Right hindlimb (tissue), 1 donor: ENCODE measurements around the gene PACRG.
"Not testable (repeated sequence)": the region's sequence is repeated elsewhere in the genome, so short reads cannot be mapped to it uniquely, and the experiment has no call there.

Experiments
- DNase-seq: peaks from one replicate; pipeline ENCODE4 v3.0.0-alpha.2; 2018

The PACRG gene

DNA sequence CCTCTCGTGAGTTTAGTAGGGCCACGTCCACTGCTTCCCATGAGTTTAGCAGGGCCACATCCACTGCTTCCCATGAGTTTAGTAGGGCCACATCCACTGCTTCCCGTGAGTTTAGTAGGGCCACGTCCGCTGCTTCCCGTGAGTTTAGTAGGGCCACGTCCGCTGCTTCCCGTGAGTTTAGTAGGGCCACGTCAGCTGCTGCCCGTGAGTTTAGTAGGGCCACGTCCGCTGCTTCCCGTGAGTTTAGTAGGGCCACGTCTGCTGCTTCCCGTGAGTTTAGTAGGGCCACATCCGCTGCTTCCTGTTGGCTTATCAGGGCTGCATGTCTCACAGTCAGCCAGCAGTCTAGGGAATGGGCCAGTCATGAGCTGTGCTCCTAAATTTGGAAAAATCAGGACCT, 573.1 kb downstream of the PACRG start:
- DNase-seq = no peak

DNA sequence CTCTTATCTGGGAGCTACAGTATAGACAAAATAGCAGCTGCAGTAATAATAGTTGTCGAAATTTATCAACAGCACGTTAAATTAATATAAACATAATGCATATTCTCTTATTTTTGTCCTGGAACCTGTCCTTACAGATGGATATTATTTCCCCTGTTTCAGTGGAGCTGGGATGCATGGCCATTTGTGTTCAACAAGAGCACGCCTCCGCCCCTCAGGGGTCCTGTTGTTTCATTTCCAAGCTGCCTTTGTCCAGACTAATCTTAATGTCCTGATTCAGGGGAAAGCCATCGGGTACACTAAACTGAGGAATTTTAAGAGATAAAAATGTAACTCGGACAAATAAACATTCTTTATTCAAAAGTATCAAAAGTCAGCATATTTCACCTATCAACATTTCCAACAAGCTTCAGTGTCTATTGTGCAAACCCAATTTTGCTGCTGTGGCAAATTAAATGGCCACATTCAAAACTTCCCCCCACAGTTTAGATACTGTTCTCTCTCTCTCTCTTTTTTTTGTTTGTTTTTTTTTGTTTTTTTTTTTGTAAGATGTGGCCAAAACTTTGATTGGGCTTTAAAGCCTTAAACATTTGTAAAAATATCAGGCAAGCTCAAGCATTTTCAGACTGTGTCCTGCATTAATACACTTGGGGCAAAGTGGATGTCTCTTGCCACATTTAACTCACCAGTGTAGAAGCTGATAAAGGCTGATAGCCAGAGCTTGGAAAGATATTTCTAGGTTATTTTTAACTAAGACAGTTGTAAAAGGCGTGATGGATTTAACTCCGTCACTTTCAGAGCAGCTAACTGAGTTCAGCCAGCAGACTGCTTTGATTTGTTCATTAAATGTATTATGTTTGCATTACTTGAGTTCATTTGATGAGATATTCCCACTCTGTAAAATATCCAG, 574.2 kb downstream of the PACRG start:
- no peak for DNase-seq

DNA sequence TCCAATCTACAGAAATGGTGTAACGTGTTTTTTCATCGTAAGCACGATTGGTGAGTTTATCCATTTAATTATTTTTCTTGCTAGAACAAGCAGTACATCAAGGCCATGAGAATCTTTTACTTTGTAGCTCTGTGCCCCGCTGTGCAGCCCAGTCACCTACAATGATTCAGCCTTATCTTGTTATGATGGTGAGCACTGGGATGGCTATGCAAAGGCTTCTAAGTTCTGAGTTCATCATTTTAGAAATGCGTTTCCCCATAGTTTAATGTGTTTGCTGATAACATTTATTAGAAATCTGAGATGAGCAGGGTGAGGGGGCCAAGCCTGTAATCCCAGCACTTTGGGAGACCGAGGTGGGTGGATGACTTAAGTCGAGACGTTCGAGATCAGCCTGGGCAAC, 575.0 kb downstream of the PACRG start:
- no peak for DNase-seq

DNA sequence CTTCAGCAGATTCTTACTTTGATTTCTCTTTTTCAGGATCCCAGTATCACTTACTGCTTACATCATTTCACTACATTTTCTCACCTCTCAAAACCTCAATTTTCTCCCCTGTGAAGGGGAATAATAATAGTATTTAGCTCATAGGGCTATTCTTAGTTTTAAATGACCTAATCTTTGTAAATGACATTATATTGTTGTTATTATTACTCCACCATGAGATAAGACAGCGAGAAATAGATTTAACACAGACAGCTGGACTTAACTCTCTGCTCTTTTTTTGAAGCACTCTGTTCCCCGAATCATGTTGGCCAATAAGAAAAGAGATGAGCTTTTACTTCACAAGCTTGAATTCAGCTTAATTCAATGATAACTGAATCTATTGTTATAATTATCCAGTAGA, 578.2 kb downstream of the PACRG start:
- no peak for DNase-seq

DNA sequence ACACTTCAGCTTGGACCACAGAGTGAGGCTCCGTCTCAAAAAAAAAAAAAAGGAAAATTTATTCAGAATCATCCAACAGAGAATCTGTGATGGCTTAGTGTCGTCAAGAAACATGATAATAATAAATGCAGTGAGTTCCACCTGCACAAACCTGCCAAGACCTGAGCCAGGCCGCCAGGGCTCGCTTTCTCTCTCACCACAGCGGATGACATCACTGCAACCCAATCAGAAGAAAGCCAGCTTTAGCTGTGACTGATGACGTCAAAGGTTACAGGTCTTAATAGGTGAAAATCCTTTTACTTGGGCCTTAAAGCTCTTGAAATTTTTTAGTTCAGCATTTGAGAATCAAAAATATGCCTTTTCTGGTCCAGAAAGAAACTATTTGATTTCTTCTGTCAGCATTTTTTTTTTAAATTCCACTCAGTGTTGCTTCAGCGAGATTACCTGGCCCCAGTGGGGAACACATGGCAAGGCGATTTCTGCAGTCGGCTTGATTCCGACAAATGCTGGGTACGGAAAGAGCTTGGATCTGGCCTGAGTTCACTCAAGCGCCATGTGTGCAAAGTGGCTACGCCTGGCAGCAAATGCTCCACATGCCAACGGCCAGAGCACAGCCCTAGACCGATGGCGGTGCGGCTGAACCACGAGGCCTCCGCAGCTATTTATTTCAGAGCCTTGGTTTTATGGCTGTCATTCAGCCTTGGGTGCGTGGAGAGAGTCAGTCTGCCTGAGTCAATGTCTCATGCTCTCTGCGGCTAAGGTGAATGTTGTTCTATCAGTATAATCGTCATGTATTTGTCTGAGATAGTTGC, 581.1 kb downstream of the PACRG start:
- no peak for DNase-seq

DNA sequence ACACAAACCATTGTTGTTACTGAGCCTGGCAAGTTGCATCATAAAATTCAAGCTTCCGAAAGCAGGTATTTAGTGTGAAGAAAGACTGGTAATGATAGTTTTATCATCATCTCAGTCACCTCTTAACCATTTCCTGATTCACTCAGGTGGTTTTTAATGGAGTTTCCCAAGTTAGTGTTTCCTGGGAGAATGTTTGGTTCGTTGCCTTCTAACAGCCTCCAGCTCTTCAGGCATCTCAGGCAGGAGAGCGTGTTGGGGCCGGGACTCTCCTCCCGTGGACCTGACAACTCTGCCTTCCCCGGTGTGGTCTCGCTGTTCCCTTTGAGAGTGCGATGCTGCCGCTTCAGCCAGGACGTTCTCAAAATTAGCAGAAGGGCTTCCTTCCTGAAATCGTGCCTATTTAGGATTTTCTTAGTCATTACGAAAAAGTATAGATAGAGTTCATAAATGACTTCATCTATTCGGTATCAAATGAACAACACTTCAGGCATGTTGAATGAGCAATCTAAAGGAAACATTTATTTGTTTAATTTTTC, 581.8 kb downstream of the PACRG start:
- DNase-seq = no peak

DNA sequence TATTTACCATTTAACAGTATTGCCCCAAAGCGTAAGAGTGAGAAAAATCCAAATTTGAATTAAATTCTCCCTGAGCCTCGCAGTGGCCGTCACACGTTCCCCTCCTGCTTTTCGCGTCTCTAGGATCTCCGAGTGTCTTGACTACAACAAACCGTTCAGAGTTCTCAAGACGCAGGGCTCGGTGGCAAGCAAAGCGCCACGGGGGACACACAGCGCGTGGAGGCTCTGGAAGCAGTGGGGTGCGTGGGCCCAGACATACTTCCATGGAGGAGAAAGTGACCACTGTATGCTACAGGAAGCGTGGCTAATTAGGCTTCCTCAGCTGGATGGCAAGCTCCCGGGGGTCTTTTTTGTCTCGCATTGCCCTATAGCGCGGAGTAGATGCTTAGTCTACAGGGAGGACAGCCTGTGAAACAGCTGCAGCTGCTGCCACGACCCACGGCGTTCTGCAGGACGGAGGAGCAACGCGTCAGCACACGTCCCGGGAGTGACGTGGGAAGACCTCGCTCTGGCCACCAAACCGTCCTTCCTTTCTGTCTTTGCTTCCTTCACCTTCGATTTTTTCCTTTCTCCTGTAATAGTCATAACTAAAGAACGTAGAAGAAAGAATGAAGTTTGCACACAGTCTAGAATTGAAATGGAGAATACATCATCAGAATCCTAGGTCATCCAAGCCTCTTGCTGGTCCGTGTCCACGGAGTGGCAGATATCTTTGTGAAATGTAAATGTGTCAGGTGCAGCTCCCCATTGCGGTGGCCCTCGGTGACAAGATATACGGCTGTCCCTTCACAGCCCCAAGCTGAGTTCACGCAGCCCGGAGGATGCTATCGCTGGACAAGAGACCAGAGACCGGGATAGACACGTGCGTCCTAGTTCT, 582.6 kb downstream of the PACRG start:
- no peak for DNase-seq

DNA sequence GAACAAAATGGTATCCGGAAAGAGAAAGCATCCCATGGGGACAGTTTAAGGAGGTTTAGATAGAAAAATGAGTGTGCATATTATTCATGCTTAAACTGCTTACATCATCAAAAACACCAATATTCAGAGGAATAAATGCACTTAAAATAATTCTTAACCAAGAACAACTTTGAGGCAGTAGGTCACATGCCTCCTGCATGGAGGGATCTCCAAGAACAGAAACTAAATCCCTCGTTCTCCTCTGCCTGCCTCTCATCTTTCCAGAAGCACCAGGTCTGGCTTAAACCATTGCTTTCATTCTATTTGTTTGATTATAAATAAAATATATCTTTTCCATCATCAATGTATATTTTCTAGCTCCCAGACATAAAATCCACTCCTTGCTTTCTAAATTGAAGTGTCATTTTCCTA, 583.2 kb downstream of the PACRG start:
- no peak for DNase-seq

DNA sequence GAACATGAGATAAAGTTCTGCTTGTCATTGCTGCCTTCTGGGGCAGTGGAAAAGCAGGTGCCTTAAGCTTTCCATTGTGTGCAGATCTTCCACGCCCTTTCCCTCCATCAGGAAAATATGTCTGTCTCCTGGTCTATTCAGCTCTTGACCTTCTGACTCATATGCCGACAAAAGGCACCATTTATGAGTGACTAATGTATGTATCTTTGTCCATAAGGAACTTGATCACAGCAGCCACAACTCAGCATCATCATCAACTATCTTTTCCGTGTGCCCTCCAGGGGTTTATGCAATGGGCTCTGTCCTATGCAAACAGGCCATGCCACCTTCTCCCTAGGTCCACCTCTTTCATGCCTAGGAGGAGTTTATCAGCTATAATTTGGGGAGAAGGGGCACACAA, 584.1 kb downstream of the PACRG start:
- no peak for DNase-seq

DNA sequence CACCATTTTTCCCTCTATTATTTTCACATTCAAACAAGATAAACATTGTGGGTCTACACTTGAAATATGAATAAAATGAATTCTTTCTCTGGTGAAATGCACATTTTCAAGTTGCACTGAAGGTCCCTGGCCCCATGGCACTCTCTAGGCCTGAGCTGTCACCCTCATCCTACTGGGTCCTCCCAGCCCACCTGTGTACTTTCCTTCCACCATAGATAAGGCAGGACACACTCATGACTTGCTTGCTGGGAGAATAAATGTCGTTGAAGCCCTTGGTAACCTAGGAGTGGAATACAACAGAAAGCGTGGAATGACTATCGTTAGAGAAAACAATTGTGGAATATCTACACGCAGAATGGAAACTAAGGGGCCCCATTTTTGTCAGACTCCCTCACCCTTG, 585.8 kb downstream of the PACRG start:
- DNase-seq = no peak

DNA sequence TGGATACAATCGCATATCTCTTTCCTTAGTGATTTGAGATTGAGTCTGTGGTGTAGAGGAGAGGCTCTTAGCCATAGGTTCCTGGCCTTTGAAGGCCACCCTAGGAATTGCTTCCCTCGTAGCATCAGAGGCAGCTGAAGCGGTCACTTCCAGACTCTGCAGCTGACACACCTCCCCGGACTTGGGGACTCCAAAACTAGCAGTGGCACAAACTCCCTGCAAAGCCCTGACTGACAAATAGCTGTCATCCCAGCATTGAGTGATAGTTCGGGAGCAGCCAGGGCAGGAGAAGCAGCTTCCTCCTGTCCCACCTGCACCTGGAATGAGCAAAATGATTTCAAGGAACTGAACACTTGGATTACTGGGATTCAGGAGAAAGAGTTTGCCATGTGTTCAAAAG, 586.2 kb downstream of the PACRG start:
- DNase-seq = no peak

DNA sequence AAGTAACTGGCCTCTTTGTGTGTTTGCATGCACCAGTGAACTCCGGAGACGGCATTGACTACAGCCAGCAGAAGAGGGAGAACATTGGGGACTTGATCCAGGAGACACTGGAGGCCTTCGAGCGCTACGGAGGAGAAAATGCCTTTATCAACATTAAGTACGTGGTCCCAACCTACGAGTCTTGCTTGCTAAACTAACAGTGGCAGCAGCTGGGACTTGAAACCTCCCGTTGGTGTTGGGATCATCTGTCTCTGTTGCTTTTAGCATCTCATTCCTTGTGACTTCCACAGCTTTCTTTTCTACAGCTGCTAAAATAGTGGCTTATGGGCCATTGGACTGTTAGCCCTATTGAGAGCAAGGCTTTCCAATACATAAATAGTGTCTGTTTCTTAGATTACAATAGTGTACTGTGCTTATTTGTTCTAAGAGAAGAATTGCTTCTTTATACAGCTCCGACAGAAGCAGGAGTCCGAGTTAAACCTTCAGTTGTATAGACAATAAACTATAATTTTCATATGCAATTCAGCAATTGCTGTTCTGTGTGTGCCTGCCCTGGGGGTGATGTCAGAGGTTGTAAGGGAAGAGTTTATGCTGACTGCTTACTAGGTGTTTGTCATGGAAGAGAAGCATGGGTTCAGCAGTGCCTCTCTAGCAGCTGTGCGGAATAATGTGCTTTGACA, 587.2 kb downstream of the PACRG start:
- DNase-seq = no peak

DNA sequence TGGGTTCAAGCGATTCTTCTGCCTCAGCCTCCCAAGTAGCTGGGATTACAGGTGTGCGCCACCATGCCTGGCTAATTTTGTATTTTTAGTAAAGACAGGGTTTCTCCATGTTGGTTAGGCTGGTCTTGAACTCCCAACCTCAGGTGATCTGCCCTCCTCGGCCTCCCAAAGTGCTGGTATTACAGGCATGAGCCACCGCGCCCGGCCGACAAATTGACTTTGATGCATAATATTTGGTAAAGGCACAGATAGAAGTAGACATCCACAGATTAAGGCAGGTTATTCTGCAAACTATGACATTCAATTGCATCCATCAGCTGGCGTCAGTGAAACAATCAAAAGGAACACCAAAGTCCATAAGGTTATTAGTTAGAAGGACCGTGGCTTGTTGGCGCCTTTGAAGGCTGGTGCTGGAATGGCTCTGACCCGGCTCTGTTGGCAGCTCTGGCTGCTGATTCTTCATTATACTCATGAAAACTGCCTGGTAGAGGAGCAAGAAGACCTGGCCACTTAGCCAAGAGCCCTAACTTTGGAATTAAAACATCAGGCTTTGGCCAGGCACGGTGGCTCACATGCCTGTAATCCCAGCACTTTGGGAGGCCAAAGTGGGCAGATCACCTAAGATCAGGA, 589.2 kb downstream of the PACRG start:
- not testable (repeated sequence) for DNase-seq

DNA sequence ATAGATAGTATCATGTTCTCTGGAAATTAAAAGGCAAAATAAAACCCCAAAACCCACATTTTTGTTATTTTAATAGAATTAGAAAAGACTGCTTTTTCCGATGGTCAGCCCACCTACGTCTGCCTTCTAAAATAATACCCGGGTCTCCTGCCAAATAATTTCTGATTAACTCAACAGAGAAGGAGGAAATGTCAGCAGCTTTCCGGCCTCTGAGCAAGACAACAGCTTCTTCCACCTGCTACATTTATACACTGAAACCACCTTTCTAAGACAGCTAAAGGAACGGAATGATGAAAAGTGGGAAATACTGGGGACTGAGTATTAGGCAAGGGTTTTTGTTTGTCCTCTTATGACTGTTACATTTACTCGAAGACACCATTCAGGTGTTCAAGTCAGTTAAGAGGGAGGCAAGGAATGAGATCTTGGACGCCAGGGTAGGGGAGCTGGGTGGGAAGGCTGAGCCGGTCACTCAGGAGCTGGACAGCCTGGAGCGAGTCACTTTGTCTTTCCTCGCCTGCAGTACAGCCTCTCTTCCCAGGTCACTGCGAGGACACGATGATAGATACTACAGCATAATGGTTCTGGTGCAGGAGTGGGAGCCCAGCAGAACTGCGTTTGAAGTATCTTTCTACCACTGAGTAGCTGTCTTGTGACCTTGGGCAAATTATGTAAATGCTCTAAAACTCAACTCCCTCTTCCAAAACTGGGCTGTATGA, 590.5 kb downstream of the PACRG start:
- DNase-seq = no peak

DNA sequence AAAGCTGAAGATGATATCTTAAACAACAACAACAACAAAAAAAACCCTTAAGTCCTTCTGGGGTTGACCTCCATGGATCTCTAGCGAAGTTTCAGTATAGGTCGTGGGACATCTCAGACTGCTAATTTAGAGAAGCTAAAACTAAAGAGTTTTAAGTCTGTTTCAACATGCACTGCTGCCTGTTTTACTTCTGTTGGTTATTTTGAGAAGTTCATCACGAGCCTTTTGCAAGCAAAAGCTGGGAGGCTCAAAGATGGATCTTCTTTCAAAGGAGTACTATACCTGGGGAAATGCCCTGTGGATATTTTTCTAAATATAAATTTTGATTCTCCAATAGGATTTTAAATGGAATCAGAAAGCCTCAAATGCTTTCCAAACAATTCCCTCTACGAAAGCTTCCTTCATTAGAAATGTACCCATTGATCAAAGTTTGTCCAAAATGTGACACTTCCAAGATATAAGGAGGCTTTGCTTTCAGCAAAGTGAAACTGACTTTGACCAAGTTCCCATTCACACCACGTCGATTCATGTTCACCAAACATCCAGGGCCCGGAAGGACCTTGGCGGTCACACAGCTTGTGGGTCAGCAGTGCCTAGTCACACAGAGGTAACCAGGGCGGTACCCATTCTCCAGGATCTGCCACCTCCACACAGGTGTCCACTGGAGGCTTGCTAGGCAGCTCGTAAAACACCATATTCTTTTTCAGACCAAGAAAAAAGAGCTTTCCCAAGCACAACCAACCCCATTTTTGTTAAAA, 592.0 kb downstream of the PACRG start:
- no peak for DNase-seq

DNA sequence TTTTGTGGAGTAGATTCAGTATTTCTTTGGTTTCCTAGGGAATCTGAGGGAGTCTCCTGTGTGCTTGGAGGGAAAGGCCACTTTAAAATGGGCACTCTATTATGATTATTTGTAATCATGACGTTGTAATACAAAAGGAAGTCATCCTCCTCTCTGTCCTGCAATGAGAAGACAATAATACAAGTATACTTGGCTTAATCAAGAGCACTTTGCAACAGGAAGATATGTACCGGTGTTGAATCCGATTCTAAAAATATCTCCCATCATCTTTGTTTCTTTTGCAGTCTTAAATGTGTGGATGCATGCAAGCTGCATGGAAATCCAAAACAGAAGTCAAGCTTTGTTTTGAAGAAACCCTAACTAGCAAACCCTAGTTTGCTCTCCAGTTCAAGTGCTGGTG, 592.6 kb downstream of the PACRG start:
- no peak for DNase-seq

DNA sequence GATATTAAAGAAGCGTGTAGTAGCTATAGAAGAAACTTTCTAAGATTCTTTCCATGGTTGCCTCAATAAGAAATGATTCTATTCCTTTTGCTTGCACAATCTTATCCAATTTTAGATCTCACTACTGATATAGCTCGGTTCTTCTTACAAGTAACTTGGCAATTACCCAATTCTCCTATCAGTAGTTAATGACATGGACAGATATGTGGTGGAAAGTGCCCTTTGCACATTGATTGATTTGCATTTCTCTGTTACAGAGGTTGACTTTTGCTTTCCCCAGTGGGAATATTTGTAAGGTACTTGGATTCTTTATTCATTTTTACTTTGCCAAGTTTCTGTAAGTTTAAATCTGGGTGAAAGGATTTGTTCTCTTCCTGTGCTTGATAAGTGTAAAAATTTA, 593.0 kb downstream of the PACRG start:
- DNase-seq = no peak

DNA sequence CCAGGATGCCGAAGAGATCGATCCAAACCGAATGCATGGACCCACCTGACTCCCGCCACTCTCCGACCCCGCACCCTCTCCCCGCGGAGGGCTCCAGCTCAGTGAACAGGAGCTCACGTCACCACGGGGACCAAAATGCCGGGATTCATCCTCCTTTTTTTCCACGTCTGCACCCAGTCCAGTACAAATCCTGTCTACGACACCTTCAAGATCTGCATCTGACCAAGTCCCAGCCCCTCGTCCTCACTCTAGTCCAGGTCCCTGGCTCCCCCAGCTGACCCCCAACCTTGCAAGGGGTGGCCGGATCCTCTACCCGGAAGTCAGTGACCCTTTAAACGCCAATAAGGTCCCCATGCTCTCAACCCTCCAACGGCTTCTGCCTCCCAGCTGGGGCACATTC, 593.9 kb downstream of the PACRG start:
- DNase-seq = no peak

DNA sequence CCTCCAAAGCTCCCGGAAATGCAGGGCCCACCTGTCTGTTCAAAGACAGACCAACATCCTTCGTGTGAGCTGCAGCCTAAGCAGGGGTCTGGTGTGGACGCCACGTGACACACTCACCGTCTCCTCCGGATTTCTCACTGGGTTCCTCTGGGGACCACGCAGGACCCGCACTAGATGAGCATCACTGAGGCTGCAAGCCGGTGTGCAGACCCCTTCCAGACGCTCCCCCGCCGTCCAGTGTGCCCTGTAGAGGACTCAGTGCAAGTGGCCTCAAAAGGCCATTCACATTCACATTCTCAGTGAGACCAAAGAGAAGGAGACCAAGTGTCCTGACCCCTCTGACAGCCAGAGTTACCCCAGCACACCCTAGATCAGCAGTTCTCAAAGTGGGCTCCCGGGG, 595.5 kb downstream of the PACRG start:
- DNase-seq = no peak

DNA sequence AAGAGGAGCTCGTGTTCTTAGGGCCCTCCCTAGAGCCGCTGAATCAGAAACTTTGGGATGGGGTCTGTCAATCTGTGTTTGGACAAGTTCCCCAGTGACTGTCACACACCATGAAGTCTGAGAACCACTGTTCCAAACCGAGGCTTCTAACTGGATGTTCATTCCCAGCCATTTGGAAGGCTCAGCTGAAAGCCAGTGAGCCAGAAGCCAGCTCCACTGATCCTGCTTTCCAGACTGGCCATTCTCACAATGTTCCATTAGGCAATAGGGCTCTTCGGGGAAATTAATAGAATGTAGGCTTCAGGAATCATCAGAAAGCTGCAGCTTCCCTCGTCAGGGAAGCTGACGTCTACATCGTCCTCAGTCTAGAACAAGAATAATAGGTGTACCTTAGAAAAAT, 595.9 kb downstream of the PACRG start:
- DNase-seq = no peak
